Esophagus squamous epithelium (tissue), 4 donors: ENCODE data around the gene EEF1G.

ENCODE experiments used
- CTCF ChIP-seq, 6 experiments: fragments of 450-650 bp in 4 of 6; fragments of 200-600 bp in 2 of 6; sonication (generic) in 2 of 6; IDR thresholded peaks; one replicate each; pipeline ENCODE4 v1.5.1; 2016 to 2019; ENCODE audit warnings: antibody characterized with exemption in 6 of 6, mild to moderate bottlenecking in 4 of 6, moderate library complexity in 4 of 6
- POLR2A ChIP-seq, 4 donors: fragments of 450-650 bp; IDR thresholded peaks; one replicate each; pipeline ENCODE4 v1.6.1; 2017; ENCODE audit warnings: antibody characterized with exemption in 4 of 4, mild to moderate bottlenecking in 4 of 4, moderate library complexity in 3 of 4

DNA sequence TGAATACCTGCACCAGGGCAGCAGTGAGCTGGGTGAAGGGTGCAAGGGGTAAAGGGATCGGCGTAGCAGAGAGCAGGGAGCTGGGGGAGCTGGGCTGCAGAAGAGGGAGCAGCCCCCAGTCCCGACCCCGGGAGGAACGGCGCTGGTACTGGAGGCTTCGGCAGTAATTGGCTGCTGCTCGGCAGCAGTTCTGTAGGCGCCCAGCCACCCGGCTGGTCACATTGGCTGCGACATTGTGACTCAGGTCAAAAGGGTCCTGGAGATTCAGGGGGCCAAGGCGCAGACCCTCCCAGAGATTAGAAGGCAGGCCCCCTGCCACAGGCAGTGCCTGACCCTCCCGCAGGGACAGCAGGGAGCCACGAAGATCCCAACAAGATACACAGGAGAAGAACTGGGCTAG is 2.1 kb upstream of the EEF1G start:
- TF ChIP-seq CTCF (IDR thresholded peaks at IDR 0.05), result no peak
- TF ChIP-seq POLR2A (IDR thresholded peaks at IDR 0.05), result no peak
